ENCODE results near the gene TRIM41.

DNA sequence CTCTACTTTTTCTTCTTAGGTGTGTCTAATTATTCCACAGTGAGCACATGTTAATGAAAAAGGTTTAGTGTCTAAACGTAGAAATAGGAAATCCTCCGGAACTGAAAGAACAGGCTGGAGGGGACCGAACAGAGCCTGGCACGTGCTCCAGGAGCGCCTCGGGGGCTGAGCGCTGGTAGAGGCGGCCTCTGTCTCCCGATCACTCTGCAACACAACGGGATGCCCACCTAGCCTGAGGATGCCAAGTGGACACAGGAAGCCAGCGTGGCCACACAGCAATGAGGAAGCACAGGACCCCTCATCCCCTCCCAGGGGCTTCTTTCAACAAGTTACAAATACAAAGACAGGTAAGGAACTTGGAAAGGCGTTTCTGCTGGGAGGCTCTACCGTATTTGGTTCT is 37.5 kb upstream of the TRIM41 start:
- TF ChIP-seq ZNF292 (CRISPR knock-in tag; IDR thresholded peaks at IDR 0.05; ENCODE audit: borderline replicate concordance, low read depth), result no peak
- TF ChIP-seq EZH2 (conservative IDR thresholded peaks at IDR 0.05; ENCODE audit: low read depth, low read length), result no peak
- TF ChIP-seq SNRNP70 (IDR thresholded peaks at IDR 0.05; ENCODE audit: low read depth, low read length), result no peak
- no peak for TF ChIP-seq POLR2A (IDR thresholded peaks at IDR 0.05; ENCODE audit: insufficient read depth in 1 of 2, low read depth in 2 of 2, low read length in 2 of 2)
- no peak for TF ChIP-seq SETDB1 (CRISPR knock-in tag; IDR thresholded peaks at IDR 0.05; ENCODE audit: borderline replicate concordance)
- no peak for TF ChIP-seq HNF4G (IDR thresholded peaks at IDR 0.05; ENCODE audit: borderline replicate concordance, low read depth, low read length)
- TF ChIP-seq HNF4G (CRISPR knock-in tag; IDR thresholded peaks at IDR 0.05; ENCODE audit: borderline replicate concordance, low read depth), result no peak
